Mesothelial cell of epicardium (in vitro differentiated cells): Measurements from ENCODE around the gene SLC6A13. TPM values are rescaled to one million over a fixed set of nuclear protein-coding genes. Genes with fewer than 3 reads are reported as not detected.

Experiments
- DNase-seq, 2 experiments: peaks; one replicate each; pipeline ENCODE4 v3.0.0; 2021; ENCODE audit warnings: low spot score in 2 of 2; ENCODE audit not compliant: unreplicated experiment in 2 of 2
- H3K27ac Mint-ChIP-seq: 2 replicates; pipeline ENCODE4 v1.8.0; 2021; ENCODE audit warnings: mixed read lengths
- H3K27me3 Mint-ChIP-seq: 2 replicates; pipeline ENCODE4 v1.8.0; 2021; ENCODE audit warnings: low read depth, mixed read lengths
- H3K36me3 Mint-ChIP-seq: 2 replicates; pipeline ENCODE4 v1.8.0; 2021; ENCODE audit warnings: mixed read lengths
- H3K4me1 Mint-ChIP-seq: 2 replicates; pipeline ENCODE4 v1.8.0; 2021; ENCODE audit warnings: mixed read lengths
- H3K4me3 Mint-ChIP-seq: 2 replicates; pipeline ENCODE4 v1.8.0; 2021; ENCODE audit warnings: mild to moderate bottlenecking, moderate library complexity, mixed read lengths
- H3K9me3 Mint-ChIP-seq: 2 replicates; pipeline ENCODE4 v1.8.0; 2021; ENCODE audit warnings: mixed read lengths
- CTCF ChIP-seq: fragments of 200-600 bp; sonication (generic); IDR thresholded peaks from one replicate; pipeline ENCODE4 v1.5.0; 2021; ENCODE audit warnings: antibody characterized with exemption; ENCODE audit not compliant: unreplicated experiment
- total RNA-seq: library from RNA; stranded (reverse); gene quantifications from 3 replicates; pipeline ENCODE4 v1.2.1, GENCODE V29; 2021

Gene SLC6A13
- total RNA-seq, 1 donor from 2014 or later: 1.2 TPM

- Mint-ChIP-seq H3K27me3 (peaks cover 82% of the 10 kb centered on the region), H3K36me3 (no peaks in the 10 kb centered on the region), H3K4me3 (no peak overlapping the region), H3K9me3 (no peaks in the 10 kb centered on the region), H3K27ac (no peak overlapping the region), H3K4me1 (no peaks in the 10 kb centered on the region)
- DNase-seq: no peak
- no peak for TF ChIP-seq CTCF
These were observed 67.5 kb downstream of the SLC6A13 start for GRCh38 chr12:195156-195555.

GRCh38 chr12:194276-194675, 68.4 kb downstream of the SLC6A13 start:
- no peaks in the 10 kb centered on the region for H3K4me1 Mint-ChIP-seq
- no peaks in the 10 kb centered on the region for H3K36me3 Mint-ChIP-seq
- no peak for DNase-seq
- H3K9me3 Mint-ChIP-seq: no peaks in the 10 kb centered on the region
- no peak overlapping the region for H3K4me3 Mint-ChIP-seq
- H3K27ac Mint-ChIP-seq: no peak overlapping the region
- TF ChIP-seq CTCF: no peak
- peaks cover 81% of the 10 kb centered on the region for H3K27me3 Mint-ChIP-seq

- Mint-ChIP-seq H3K27ac (no peak overlapping the region), H3K4me3 (no peak overlapping the region), H3K4me1 (peaks cover 3% of the 10 kb centered on the region), H3K27me3 (peaks cover 78% of the 10 kb centered on the region), H3K9me3 (no peaks in the 10 kb centered on the region), H3K36me3 (no peaks in the 10 kb centered on the region)
- no peak for DNase-seq
- TF ChIP-seq CTCF: no peak
These were observed 69.4 kb downstream of the SLC6A13 start for GRCh38 chr12:193261-193660.

GRCh38 chr12:191541-191940, 71.1 kb downstream of the SLC6A13 start:
- Mint-ChIP-seq H3K4me1 (peaks cover 3% of the 10 kb centered on the region), H3K27ac (no peak overlapping the region), H3K36me3 (no peaks in the 10 kb centered on the region), H3K9me3 (no peaks in the 10 kb centered on the region), H3K4me3 (no peak overlapping the region), H3K27me3 (peaks cover 73% of the 10 kb centered on the region)
- no peak for TF ChIP-seq CTCF
- DNase-seq: no peak

GRCh38 chr12:190881-191280, 71.8 kb downstream of the SLC6A13 start:
- H3K9me3 Mint-ChIP-seq: no peaks in the 10 kb centered on the region
- H3K4me3 Mint-ChIP-seq: no peak overlapping the region
- no peak overlapping the region for H3K27ac Mint-ChIP-seq
- TF ChIP-seq CTCF: no peak
- H3K27me3 Mint-ChIP-seq: peaks cover 79% of the 10 kb centered on the region
- H3K4me1 Mint-ChIP-seq: peaks cover 3% of the 10 kb centered on the region
- H3K36me3 Mint-ChIP-seq: no peaks in the 10 kb centered on the region
- DNase-seq: no peak

GRCh38 chr12:189622-189962, 73.0 kb downstream of the SLC6A13 start:
- no peak overlapping the region for H3K27ac Mint-ChIP-seq
- H3K4me3 Mint-ChIP-seq: no peak overlapping the region
- no peaks in the 10 kb centered on the region for H3K36me3 Mint-ChIP-seq
- TF ChIP-seq CTCF: no peak
- no peak for DNase-seq
- H3K4me1 Mint-ChIP-seq: peaks cover 3% of the 10 kb centered on the region
- peaks cover 72% of the 10 kb centered on the region for H3K27me3 Mint-ChIP-seq
- H3K9me3 Mint-ChIP-seq: no peaks in the 10 kb centered on the region
